Activated T-cell treated with anti-CD3 and anti-CD28 coated beads for 48 hours (primary cell): ENCODE data around the gene C20orf144.
A peak's percentile ranks its signal among the peaks of the same experiment; 100 is the strongest.

Source experiments
- DNase-seq: peaks from one replicate; pipeline ENCODE4 v3.0.0-alpha.2; 2020; ENCODE audit warnings: low read depth

Gene C20orf144

DNA sequence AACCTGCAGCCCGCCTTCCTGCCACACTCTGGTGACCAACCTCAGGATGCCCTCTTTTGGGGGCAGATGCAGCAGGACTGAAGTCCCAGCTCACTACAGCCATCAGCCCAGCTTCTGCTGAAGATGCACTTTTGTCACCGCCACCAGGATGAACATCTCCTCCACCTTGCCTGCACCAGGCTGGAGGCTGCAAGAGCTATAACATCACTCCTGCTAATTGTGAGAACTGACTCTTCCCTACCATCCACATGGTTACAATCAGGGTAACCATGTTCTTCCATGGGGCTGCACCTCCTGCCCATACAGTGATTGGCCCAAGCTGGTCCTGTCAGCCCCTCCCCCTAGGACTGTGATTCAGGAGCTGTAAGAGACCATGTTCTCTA, 2.6 kb downstream of the C20orf144 start:
- DNase-seq, result no peak

DNA sequence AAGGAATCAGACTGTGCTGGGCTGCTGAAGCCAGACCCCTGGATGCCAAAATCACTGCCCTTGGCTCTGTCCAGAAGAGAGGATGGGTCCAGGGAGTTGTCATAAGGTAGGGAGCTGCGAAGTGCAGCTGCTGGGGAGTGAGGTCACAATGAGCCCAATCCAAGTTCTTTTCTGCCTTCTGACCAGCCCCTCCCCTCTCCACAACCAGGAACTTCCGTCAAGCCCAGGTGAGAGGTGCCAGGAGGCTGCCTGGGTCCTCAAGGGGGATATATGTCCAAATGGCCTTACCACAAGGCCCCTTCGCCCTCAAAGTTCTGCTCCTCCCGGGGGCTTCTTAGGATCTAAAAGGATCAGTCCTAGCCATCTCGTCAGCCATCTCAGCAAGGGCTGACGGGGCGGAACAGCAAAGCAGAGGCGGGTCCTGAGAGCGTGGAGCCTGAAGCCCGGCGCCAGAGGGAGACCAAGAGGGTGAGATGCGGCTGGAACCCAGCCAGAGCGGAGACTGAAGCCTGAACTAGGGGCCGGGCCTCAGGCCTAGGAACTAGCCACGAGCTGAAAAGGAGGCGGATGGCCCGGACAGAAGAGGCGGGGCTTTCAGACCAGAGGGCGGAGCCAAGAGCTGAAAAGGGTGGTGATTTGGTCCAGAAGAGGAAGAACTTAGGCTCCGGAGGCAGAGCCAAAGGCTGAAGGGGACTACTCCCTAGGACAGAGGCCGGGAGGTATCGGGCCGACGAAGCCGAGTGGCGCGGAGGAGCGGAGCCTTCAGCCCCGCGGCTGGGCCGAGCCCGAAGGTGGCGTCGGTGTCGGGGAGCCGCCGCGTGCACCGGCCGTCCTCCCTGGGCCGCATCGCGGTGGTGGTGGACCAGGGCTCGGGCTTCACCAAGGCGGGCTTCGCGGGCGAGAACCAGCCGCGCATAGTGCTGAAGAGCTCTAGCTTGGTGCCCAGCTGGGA, 4.4 kb downstream of the C20orf144 start, which contains the start of gene ACTL10:
Gene ACTL10, plus strand, starts transcription at position 651 of the 952 bp plus-strand sequence. CDS start 555 bp downstream, outside the sequence.
- DNase-seq, result peak; percentile 87

DNA sequence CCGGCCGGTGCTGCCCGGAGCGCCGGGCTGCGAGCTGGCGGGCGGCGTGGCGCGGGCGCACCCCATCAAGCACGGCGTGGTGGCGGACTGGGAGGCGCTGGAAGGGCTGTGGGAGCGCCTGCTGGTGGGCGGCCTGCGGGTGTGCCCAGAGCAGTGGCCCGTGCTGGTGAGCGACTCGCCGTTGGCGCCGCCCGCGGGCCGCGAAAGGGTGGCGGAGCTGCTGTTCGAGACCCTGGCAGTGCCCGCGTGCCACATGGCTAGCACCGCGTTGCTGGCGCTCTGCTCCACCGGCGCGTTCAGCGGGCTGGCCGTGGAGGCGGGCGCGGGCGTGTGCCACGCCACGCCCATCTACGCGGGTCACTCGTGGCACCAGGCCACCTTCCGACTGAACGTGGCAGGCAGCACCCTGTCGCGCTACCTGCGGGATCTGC, 5.1 kb downstream of the C20orf144 start:
- DNase-seq, result peak; percentile 46

DNA sequence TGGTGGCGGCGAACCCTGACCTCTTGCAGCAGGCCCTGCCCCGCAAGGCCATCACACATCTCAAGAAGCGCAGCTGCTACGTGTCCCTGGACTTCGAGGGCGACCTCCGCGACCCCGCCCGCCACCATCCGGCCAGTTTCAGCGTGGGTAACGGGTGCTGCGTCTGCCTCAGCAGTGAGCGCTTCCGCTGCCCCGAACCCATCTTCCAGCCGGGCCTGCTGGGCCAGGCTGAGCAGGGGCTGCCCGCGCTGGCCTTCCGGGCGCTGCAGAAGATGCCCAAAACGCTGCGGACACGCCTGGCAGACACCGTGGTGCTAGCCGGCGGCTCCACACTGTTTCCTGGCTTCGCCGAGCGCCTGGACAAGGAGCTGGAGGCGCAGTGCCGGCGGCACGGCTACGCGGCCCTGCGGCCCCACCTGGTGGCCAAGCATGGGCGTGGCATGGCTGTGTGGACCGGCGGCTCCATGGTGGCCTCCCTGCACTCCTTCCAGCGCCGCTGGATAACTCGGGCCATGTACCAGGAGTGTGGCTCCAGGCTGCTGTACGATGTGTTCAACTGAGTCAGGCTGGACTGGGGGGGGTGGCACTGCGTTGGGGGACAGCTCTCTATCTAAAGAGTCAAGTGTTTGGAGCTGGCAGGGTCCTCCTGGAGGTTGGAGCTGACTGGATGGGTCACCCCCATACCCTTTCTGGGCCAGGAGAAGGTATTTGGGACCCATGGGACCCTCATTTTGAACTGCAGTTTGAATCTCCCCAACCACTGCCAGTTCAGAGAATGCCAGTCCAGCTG, 5.7 kb downstream of the C20orf144 start:
- peak; percentile 83 for DNase-seq

DNA sequence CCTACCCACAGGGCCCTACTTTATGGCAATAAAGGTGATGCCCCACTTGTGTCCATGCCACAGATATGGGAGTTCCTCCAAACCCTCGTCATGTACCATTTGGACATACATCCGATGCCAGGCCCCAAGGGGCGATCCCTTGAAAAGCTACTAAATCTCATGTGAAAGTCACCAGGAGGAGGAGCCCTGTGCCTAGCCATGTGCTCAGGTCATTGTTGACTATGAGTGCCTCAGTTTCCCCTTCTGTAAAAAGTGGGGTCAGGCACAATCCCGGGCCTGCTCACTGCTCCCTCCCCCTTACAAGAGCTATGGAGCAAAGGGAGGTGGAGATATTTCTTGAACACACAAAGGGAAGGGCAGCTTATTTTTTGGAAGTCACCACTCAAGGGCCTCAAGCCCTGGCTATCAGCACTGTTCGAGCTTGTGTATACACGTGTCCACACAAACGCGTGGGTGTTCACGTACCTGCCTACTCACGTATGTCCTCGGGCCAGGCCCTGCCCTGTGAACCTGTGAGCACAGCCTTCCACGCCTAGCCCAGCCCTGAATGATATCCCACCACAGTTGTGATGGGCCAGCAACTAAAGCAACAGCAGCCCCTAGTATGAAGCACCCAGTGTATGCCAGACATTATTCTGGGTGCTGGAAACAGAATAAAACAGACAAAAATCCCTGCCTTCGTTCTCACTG, 6.5 kb downstream of the C20orf144 start:
- DNase-seq, result no peak

DNA sequence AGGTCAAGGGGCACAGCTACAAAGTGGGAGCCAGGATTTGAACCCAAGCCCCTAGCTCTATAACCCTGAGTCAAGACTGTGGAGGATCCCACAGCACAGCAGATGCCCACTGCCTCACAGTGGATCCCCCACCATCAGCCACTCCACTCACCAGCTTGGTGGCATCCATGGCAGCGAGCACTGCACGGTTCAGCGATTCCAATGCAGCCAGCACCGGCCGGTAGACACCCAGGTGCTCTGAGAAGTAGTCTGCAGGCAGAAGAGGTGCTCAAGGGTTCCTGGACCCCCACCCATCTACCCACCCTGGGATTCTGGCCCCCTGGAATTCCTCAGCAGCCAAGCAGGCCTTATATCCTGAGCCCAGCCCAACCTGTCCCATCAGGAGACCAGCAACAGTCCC, 7.1 kb downstream of the C20orf144 start:
- DNase-seq, result no peak

DNA sequence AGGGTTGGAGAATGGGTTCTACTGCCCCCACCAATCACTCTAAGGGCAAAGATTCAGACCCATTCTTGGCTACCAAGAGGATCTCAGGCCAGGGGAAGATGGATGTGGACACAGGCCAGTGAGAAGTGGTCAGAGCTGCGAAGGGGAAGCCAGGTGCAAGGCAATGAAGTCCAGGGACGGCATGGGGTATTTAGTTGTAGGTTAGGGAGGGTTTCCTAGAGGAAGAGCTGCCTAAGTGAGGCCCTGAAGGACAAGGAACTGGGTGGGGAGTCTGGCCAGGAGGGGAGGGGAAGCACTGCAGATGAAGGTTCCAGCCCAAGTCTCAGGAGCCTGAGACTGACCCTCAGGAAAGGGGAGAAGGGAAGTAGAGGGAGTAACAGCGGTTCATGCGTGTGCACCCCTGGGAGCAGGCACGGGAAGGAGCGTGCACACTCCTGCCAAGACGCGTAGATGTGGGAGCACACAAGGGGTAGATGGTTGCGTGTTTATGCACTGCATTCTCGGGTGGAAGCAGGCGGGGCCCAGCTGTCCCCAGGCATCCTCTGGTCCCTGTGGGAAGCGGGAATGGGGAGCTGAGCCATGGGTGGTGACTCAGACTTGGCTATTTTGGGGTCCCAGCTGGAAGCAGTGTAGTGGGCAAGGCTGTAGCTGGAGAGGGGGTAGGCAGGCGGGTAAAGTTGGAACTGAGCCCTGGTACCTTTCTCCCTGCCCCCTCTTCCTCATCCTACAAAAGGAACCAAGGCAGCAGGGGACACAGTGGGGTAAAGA, 7.9 kb downstream of the C20orf144 start:
- DNase-seq, result no peak

DNA sequence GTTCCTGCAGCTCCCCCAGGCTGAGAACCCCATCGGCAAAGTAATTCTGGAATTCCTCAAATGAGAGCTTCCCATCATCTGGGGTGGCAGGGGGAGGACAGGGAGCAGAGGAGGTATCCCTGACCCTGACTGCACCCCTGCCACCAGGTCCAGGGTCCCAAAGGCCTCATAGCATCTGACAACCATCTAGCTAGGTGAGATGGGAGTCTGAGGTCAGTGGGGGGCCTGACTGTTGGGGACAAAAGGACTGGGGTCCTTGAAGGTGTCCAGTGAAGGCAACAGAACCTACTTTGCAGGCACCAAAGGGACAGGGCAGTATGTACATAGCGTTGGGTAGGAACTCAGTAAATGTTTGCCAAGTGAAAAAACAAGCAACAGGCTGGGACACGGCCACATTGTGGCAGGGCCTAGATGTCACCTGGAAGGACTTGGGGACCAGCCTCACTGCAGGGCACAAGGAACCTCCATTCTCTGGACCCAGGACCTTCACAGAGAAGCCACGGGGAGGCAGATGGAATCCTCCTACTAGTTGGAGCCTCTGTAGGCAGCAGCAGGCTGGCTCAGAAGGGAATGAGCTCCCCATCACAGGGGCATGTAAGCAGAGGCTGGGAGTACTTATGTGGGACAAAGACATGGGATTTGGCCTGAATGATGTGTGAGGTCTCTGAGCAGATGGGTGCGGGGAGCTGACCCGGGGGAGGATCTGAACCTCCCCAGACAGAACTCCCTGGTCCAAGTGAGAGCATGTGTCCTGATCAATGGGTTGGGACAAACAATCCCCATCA, 8.8 kb downstream of the C20orf144 start:
- no peak for DNase-seq

DNA sequence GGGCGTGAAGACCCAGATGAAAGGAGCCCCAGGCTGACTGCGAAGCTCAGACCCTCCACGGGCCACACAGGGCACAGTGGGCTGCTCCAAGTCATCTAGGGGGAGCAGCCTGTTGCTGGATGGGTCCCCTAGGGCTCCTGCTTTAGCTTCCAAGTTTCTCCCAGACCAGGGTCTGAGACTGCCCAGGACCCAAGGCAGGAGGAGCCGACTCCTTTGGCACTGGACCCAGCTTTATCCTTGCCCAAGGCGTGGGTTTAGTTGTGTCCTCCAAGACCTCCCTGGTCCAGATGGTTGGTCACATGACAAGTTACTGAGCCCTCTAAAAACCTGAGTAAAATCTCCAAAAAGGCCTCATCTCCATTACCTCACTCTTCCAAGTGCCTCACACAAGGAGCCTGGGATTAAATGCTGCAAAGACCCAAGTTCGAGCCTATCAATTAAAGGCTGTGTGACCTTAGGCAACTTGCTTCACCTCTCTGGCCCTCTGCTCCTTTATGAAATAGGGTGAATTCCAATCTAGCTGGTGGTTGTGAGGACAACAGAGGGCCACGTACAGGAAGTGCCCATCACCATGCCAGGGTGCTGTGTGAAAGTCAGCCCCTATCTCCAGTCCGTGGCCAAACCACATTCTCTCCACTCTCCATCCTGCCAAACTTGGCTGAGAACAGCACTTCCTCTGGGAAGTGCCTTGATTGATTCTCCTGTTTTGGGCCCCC, 9.6 kb downstream of the C20orf144 start:
- no peak for DNase-seq

DNA sequence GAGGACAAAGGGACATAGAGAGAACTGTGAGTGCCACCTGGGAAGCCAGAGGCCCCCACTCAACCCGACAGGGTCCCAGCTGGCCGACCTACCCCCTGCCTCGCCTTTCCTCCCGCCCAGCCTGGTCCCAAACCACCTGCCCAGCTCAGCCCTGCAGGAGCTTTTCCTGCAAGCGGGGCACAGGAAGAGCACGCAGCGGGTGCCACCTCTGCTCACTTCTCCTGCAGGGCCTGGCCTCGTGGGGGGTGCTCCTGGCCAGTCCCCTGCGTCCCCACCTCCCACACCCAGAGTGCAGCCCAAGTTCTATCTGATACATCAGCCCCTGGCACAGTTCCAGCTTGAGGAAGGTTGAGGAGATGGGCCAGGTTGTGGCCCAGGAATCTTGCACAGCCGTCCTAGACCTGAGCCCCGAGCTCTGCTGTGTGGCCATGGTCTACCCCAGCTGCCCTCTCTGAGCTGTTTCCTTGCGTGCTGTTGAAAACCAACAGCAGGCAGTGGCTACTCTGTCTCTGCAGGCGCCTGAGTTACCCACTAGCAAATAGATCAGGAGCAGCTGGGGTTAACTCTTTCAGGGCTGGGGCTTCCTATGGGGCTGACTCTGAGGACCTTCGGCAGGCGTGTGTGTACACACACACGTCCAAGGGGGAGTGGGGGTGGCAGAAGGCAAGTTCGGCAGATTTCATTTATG, 10.4 kb downstream of the C20orf144 start:
- DNase-seq, result no peak

DNA sequence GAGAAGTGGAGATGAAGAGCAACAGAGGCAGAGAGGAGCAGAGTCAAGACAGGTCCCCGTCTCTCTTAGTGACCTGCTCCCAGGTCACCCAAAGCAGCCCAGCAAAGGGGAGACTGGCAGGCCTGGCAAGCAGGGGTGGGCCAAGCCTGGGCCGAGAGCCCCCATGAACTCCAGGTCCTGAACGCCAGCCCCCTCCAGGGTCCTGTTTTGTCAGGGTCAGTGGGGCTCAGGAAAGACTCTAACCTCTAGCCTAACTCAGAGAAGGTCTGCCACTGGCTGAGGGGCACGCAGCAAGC, 10.9 kb downstream of the C20orf144 start:
- DNase-seq, result no peak

DNA sequence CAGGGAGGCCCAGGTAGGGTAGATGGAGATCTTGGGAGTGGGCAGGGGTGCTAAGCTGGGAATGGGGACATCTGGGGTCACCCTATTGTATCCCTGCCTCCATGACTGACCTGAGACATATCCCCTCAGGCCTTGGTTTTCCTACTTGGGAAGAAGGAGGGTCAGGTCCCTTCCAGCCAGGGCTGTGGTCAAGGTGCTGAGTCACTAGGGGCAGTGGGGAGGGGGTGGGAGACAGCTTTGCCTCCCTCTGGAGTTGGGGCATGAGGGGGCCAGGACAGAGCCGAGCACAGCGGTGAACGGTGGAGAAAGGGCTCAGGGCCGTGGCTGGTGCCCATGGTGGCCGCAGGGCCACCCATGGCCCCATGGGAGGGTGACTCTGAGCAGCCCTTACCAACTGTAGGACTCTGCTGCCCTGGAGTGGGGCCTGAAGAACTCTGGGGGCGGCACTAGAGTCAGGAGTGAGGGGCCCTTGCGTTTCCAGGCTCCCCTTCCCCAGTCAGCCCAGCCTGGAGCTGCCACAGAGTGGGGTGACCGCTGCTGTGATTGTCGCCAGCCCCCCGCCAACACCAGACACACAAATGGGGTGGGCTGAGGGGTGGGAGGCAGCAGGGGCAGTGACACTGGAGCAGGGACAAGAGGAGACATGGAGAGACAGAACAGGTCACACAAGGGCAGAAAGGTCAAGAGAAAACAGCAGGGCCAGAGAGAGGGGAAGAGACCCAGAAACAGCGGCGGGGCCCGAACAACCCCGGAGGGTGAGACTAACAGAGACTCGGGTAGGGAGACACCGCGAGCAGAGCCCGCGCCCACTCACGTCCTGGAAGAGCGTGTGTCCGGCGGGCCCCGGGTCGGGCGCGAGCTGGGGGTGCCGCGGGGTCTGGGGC, 11.5 kb downstream of the C20orf144 start:
- no peak for DNase-seq

DNA sequence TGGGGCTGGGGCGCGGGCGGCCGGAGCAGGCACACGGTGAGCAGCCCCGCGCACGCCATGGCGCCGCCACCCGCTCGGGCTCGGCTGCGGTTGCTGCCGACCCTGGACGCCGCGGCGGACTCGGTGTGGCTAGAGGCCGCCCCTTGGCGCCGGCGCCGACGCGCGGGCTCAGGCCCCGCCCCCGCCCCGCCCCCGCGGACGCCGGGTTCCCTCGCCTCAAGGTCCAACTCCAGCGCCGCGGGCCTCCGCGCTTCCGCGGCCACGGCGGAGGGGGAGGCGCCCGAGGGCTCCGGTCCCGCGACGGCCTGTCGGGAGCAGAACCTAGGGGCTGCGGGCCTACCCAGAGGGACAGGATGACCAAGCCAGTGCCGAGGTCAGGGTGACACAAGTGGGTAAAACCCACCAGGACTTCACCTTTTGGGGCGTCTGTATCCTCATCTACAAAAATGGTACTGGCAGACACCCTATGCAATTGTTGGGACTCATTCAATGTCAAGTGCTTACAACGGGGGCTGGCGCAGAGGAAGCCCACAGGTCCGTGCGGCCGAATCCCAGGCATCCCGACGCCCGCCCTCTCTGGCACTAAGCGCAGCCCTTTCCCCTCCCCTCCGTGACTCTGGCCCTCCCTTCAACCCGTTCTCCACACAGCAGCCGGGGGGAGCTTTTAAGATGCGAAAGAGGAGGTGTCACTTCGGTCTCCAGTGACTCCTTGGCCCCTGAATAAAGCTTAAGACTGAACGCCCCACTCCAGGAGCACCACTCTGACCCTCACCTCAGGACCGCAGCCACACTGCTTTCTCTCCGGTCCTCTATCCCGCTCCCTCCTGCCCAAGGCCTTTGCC, 12.4 kb downstream of the C20orf144 start, which contains the start of gene NECAB3:
Gene NECAB3, minus strand, starts transcription at position 135 of the 842 bp plus-strand sequence. Its CDS starts 76 bp downstream, at position 59.
- peak; percentile 73 for DNase-seq

DNA sequence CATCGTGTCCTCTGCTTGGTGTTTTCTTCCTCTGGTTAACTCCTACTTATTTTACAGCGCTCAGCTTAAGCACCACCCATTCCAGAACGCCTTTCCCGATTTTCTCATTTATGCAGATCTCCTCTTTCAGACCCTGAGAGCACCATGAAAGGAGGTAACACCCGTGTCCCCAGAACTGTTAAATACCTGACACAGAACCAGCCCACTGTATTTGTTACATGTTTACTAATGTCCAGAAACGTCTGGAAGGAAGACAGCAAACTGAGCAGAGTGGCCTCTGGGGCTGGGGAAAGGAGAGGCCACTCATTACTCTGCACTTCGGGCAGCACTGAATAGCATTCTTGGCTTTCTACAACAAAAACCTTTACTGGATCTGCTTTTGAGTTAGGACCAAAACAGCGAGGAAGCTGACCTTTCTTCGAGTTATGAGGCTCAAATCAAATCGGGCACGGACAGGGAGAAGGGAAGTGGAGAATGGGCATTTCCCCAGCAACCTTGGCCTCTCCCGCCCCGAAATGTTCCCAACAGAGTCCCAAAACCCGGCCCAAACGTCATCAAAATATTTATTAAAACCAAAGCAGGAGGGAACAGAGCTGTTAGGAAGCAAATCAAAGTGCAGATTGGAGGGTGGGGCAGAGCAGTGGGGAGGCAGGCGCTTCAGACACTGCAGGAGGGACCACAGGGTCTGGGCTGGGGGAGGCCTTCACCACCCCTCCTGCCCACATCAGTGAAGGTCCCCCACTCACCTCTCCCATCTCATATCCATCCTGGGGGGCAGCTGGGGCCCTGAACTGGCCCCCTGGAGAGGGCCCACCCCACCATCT, 13.2 kb downstream of the C20orf144 start:
- DNase-seq, result no peak

DNA sequence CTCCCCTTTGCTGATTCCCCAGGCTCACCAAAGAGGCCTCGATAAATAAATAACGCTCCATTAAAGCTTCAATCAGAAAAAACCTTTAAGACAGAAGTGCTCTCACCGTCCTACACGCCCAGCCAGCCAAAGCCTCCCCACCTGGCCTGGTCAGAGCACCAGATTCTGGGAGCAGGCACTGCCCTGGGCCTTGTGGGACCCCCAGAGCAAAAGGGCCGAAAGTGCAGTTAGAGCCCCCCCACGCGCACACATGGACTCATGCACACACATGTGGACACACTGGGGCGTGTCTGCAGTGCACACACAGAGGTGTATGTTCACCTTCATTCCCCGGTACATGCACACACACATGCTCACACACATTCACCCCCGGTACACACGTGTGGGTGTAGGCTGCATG, 14.0 kb downstream of the C20orf144 start:
- no peak for DNase-seq
